Measurements from ENCODE around the gene TUG1. TPM values are rescaled to one million over a fixed set of nuclear protein-coding genes. Genes with fewer than 3 reads are reported as not detected.

The TUG1 gene
- total RNA-seq, 4 donors from 2014 or later: 27.9 to 63.1 (median 41.5) TPM

- H3K36me3 ChIP-seq: no peaks in the 10 kb centered on the region
- DNase-seq: no peak
- TF ChIP-seq, protein P1, sequence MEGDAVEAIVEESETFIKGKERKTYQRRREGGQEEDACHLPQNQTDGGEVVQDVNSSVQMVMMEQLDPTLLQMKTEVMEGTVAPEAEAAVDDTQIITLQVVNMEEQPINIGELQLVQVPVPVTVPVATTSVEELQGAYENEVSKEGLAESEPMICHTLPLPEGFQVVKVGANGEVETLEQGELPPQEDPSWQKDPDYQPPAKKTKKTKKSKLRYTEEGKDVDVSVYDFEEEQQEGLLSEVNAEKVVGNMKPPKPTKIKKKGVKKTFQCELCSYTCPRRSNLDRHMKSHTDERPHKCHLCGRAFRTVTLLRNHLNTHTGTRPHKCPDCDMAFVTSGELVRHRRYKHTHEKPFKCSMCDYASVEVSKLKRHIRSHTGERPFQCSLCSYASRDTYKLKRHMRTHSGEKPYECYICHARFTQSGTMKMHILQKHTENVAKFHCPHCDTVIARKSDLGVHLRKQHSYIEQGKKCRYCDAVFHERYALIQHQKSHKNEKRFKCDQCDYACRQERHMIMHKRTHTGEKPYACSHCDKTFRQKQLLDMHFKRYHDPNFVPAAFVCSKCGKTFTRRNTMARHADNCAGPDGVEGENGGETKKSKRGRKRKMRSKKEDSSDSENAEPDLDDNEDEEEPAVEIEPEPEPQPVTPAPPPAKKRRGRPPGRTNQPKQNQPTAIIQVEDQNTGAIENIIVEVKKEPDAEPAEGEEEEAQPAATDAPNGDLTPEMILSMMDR (IDR thresholded peaks at IDR 0.05): no peak
- TF ChIP-seq POLR2A (IDR thresholded peaks at IDR 0.05): no peak
- H3K27me3 ChIP-seq: no peaks in the 10 kb centered on the region
- WGBS, 2 donors: 75 to 100% methylated on average over 1 of the region's 1 CpG
- intact Hi-C loops (cut with DNase I): no loop called here
- peaks cover 0 to 10% (median 0%) of the 10 kb centered on the region in 3 donors for H3K9me3 ChIP-seq
- H3K4me1 ChIP-seq: no peaks in the 10 kb centered on the region
- H3K27ac ChIP-seq: no peak overlapping the region
- H3K4me3 ChIP-seq: no peak overlapping the region
Observed at GRCh38 chr22:30990690-30991089, 21.6 kb downstream of the TUG1 start.

GRCh38 chr22:30992565-30992964, 23.5 kb downstream of the TUG1 start:
- TF ChIP-seq, protein P1 (IDR thresholded peaks at IDR 0.05): no peak
- TF ChIP-seq POLR2A (IDR thresholded peaks at IDR 0.05): no peak
- H3K27me3 ChIP-seq: no peaks in the 10 kb centered on the region
- intact Hi-C loops (cut with DNase I): no loop called here
- DNase-seq: no peak
- H3K27ac ChIP-seq: no peak overlapping the region
- H3K36me3 ChIP-seq: no peaks in the 10 kb centered on the region
- H3K9me3 ChIP-seq: peaks cover 0 to 10% (median 0%) of the 10 kb centered on the region in 3 donors
- WGBS, 2 donors: 56 to 88% methylated on average over 2 of the region's 2 CpGs
- H3K4me3 ChIP-seq: no peak overlapping the region
- H3K4me1 ChIP-seq: no peaks in the 10 kb centered on the region

DNA sequence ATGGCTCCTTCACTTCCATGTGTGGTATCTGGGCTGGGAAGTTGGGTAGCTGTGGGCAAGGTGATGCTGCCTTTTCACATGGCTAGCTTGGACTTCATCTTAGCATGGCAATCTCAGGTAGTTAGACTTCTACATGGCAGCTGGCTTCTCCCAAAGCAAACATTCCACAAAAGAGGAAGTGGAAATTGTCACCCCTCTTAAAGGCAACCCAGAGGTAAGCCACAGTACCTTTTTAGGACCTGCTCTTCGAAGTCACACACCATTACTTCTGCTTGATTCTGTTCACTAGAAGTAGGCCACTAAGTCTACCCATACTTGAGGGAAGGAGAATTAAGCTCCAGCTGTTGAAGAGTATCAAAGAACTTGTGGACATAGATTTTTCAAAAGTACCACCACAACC, 25.9 kb downstream of the TUG1 start:
- 38 to 64% methylated on average over 1 of the region's 1 CpG for WGBS, 2 donors
- no peaks in the 10 kb centered on the region for H3K4me1 ChIP-seq
- DNase-seq: no peak
- TF ChIP-seq, protein P1 (IDR thresholded peaks at IDR 0.05): no peak
- TF ChIP-seq POLR2A (IDR thresholded peaks at IDR 0.05): no peak
- H3K27ac ChIP-seq: no peak overlapping the region
- no peak overlapping the region for H3K4me3 ChIP-seq
- H3K9me3 ChIP-seq: peaks cover 0 to 10% (median 0%) of the 10 kb centered on the region in 3 donors
- intact Hi-C loops (cut with DNase I): no loop called here
- H3K27me3 ChIP-seq: no peaks in the 10 kb centered on the region
- no peaks in the 10 kb centered on the region for H3K36me3 ChIP-seq

GRCh38 chr22:30996462-30996861, 27.4 kb downstream of the TUG1 start:
- TF ChIP-seq, protein P1 (IDR thresholded peaks at IDR 0.05): no peak
- TF ChIP-seq POLR2A (IDR thresholded peaks at IDR 0.05): no peak
- Histone ChIP-seq H3K4me1 (no peaks in the 10 kb centered on the region), H3K4me3 (no peak overlapping the region), H3K27me3 (no peaks in the 10 kb centered on the region), H3K36me3 (no peaks in the 10 kb centered on the region), H3K9me3 (peaks cover 0 to 7% (median 0%) of the 10 kb centered on the region in 3 donors), H3K27ac (no peak overlapping the region)
- DNase-seq: no peak
- WGBS, 2 donors: 51 to 76% methylated on average over 2 of the region's 2 CpGs
- intact Hi-C loops (cut with DNase I): no loop called here

DNA sequence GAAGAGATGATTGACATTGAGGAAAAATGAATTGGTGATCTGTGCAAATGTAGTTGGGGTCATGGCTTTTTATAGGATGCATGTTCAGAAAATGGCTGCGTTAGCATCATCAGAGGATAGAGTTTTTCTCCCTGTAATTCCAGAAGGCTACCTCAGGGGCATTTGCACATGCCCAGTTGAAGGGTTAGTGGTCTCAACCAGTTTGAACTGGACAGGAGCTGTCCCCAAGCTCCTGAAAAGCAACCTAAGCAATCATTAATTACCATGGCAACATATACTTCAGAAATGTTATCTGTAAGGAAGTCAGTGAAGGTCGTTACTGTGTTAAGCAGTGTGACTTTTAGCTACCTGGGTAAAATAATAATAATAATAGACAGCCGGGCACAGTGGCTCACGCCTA, 29.3 kb downstream of the TUG1 start:
- TF ChIP-seq POLR2A (IDR thresholded peaks at IDR 0.05): no peak
- TF ChIP-seq, protein P1 (IDR thresholded peaks at IDR 0.05): no peak
- WGBS, 2 donors: 78 to 93% methylated on average over 4 of the region's 4 CpGs
- Histone ChIP-seq H3K9me3 (no peaks in the 10 kb centered on the region), H3K36me3 (no peaks in the 10 kb centered on the region), H3K4me3 (no peak overlapping the region), H3K27me3 (no peaks in the 10 kb centered on the region), H3K27ac (no peak overlapping the region), H3K4me1 (no peaks in the 10 kb centered on the region)
- intact Hi-C loops (cut with DNase I): no loop called here
- no peak for DNase-seq
